CD1c-positive myeloid dendritic cell (primary cell): ENCODE results near the gene RAPH1.
"Not testable (repeated sequence)": the region's sequence is repeated elsewhere in the genome, so short reads cannot be mapped to it uniquely, and the experiment has no call there.

ENCODE experiments used
- DNase-seq: peaks from one replicate; pipeline ENCODE4 v3.0.0-alpha.2; 2016; ENCODE audit errors: extremely low spot score

Gene RAPH1

GRCh38 chr2:203432811-203433210 lies 102.3 kb downstream of the RAPH1 start:
- no peak for DNase-seq

DNA sequence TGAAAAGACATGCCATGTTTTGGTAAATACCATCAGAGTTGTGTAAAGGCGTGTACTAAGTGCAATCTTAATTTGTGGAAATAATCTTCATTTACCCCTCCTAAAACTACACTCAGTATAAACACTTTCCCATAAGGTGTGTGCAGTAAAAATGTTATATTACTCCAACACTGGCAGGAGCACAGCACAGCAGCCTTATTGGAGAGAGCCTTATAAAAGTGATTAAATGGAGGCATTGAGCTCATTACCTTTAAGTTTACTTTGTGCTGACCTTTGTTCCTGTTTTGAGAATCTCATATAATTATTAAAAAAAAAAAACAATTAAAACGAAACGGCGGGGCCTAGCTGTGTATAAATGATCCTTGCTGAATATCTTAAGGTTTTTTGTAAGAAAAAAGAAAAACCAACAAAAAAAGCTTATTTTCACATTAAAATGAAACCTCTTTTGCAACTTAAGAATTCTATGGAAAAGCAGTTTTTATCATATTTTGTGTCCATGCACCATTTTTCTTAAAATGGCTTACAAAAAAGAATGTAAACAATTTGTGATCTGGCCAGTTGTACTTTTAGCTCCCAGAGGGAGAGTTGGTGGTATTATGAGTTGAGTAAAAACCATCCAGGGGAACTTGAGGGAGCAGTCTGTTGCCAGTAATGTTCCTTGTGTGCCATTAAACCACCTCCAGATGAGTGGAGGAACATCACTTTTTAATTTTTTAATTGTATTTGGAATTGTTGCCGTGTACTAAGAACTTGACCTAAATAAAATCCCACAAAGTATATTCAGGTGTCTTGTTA lies 103.5 kb downstream of the RAPH1 start:
- no peak for DNase-seq

DNA sequence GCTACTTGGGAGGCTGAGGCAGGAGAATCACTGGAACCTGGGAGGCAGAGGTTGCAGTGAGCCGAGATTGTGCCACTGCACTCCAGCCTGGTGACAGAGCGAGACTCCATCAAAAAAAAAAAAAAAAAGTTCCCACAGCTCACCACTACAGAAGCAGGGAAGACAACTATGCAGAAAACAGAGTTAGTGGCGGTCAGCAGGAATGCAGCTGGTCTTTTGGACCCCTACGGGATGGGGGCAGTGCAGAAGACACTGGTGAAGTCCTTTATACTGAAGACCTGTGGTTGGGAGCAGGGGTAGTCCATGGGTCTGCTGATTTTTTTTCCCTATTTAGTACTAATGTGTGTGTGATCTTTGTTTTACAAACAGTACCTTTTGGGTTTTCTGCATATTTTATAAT lies 105.5 kb downstream of the RAPH1 start:
- not testable (repeated sequence) for DNase-seq

GRCh38 chr2:203427061-203427460 lies 108.0 kb downstream of the RAPH1 start:
- peak; percentile 77 for DNase-seq

DNA sequence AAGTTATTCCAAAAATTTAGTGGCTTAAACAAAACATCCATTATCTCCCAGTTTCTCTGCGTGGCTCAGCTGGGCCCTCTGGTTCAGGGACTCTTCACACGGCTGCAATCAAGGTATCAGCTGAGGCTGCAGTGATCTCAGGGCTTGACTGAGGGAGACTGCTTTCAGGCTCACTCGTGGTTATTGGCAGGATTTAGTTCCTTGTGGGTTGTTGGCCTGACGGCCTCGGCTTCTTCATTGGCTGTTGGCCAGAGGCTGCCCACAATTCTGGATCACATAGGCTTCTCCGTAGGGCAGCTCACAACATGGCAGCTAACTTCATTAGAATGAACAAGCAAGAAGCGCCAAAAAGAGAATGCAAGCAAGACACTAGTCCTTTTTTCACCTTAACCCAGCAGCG lies 116.8 kb downstream of the RAPH1 start:
- no peak for DNase-seq

- no peak for DNase-seq
These were observed 121.3 kb downstream of the RAPH1 start for GRCh38 chr2:203413796-203414195.

- no peak for DNase-seq
These were observed 122.4 kb downstream of the RAPH1 start for GRCh38 chr2:203412546-203413331.

GRCh38 chr2:203407496-203407895 lies 127.6 kb downstream of the RAPH1 start:
- DNase-seq = no peak

DNA sequence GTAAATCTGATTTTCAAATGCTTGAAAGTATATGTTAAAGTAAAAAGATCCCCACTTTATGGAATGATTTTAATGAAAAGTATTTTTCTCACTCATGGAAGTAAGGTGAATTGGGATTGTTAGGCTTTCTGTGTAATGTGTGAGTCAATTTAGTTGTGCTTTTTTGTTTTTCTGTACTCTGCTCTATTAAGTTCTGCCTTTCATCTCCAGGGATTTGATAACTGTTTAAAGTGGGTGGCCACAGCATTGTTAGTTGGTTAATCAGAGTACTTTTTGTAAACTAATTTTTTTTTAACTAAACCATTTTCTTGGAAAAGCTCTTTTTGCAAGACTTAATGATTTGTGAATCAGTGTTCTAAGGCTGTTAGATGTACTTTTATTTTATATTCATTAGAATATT lies 130.1 kb downstream of the RAPH1 start:
- DNase-seq = no peak

DNA sequence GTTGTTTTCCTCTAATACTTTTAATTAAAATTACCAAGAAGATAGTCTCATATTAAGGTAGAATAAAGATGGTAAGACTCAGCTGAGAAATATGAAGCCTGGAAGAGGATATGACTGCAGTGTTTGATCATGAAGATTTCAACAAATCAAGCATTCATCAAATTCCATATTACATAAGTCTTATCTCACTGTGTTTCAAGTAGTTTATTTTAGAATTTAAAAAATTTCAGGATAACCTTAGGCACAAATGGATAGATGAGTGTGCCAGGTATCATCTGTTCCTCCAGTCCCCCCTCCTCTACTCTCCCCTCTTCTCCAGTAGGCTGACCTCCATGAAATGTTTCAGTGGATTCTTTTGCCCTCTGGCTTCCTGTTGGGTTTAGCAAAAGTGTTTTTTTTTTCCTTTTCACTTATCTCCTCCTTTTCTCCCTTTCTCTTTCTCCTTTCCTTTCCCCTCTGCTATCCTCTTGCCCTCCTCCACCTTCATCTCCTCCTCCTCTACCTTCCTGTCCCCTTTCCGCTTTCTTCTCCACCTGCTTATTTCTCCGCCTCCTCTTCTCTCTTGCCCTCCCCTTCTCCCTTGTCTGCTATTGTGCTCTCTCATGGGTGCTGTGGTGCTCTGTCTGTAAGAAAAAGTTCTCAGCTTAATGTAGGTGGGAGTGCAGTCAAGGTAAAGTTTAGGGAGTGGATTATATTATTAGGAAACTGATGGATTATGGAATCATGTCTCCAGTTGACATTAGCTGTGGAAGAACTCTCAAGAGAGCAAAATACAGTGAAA lies 134.1 kb downstream of the RAPH1 start:
- no peak for DNase-seq

DNA sequence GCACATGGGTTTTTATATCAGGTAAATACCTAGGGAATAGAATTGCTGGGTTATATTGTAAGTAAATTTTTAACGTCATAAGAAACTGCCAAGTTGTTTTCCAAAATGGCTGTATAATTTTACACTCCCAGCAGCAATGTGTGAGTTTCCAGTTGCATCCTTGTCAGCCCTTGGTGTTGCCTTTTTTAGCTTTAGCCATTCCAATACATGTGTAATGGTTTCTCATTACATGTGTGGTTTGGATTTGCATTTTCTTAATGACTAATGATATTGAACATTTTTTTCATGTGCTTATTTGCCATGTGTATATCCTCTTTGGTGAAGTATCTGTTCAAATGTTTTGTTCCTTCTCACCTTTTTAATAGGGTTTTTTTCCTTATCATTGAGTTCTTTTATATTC lies 136.1 kb downstream of the RAPH1 start:
- no peak for DNase-seq

DNA sequence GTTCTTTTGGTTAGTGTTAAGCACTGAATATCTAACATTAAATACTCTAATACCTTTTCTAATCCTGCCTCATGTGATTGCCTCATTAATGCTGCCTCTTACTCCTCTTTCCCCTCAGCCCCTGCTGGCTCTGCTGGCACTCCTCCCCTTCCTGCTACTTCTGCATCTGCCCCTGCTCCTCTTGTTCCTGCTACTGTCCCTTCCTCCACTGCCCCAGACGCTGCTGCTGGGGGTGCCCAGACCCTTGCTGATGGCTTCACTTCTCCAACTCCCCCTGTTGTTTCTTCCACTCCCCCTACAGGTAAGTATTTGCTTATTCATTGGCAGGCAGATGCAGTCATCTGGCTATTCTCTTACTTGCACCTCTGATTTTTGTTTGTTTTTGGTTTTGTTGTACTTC lies 138.4 kb downstream of the RAPH1 start:
- DNase-seq = no peak

GRCh38 chr2:203395858-203396257 lies 139.2 kb downstream of the RAPH1 start:
- DNase-seq = no peak

- DNase-seq = no peak
These were observed 140.4 kb downstream of the RAPH1 start for GRCh38 chr2:203394519-203395227.

DNA sequence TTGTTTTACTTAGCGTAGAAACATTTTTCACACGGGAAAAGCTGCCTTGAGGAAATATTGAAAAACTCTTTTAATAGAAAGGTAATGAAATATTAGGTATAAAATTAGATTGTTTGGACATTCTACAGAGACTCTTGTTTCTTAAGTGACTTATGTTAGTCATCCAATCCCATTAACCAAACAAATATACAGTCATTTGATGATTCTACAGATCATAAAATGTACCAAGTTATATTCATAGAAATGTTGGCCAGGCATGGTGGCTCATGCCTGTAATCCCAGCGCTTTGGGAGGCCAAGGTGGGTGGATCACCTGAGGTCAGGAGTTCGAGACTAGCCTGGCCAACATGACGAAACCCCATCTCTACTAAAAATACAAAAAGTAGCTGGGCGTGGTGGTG lies 146.9 kb downstream of the RAPH1 start:
- DNase-seq = not testable (repeated sequence)

DNA sequence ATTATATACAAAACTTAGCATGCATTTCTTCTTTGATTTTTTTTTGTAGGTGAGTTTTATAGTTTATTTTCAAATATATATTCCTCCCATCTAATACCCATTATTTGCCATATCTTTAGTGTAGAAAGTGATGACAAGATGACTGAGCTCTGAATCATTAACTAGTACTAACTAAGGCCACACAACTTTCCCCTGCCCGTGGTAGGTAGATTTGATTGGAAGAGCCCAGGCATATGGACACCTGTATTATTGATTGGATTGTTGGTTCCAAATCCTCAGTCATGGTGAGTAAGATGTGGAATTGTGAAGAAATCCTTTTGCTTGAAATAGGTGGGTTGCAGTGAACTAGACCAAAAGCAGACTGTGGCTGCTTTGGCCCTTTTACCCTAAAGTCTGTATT lies 152.1 kb downstream of the RAPH1 start:
- no peak for DNase-seq

- no peak for DNase-seq
These were observed 155.9 kb downstream of the RAPH1 start for GRCh38 chr2:203379156-203379555.

GRCh38 chr2:203376173-203376572 lies 158.9 kb downstream of the RAPH1 start:
- no peak for DNase-seq

GRCh38 chr2:203372706-203373105 lies 162.4 kb downstream of the RAPH1 start:
- not testable (repeated sequence) for DNase-seq

DNA sequence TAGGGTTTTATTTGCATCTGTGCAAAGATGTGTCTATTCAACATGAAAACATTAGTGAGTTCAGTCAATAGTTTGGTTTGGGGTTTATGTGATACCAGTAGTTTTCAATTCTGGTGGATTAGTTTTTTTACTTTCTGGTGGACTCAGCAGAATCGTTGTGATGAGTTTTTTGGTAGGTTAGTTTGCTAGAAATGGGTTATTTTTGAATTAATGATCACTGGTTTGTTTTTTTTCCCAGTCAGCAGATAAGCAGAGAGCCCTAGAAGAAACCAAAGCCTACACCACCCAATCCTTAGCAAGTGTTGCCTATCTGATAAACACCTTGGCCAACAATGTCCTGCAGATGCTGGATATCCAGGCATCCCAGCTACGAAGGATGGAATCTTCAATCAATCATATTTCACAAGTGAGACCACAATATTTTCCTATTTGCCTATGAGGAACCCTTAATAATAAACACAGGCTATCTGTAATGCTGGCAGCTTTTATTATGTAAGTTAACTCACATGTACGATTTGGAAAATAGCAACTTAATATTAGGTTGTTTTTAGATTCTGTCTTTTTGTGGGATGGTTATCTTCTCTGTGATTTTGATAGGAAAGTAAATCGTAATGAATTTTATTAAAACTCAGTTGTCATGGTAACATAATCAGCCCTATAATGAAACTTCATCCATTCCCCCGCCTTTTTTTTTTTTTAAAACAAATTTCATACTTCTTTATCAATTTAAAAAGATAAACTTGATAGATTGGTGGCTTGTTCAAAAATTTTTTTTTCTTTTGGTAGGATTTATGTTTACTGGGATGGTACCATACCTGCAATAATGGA lies 168.2 kb downstream of the RAPH1 start:
- DNase-seq = no peak

DNA sequence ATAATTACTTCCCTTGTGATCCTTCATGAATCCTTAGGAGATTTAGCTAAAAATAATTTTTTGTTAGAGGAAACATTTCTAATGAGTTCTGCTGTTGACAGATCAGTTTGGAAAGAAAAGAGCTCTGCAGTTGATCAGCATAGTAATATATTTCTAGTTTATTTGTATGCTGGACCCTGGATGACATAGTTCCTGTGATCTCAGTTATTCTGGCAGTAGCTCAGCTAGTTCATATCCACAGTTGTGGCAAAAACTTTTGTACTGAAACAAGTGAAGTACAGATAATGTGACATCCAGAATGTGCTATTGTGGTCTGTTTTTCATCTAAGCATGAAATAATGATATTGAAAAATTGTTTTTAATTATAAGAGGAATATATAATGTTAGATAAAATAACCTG lies 173.2 kb downstream of the RAPH1 start:
- DNase-seq = no peak
